Measurements from ENCODE around the gene SF3B5. TPM values are rescaled to one million over a fixed set of nuclear protein-coding genes. Genes with fewer than 3 reads are reported as not detected.

SF3B5 gene
- total and polyA plus RNA-seq, 9 of the 15 experiments (the other 6 are each of a cell fraction or from before 2014, with no cell fraction given), result 238 to 1,211 (median 407) TPM

- TF ChIP-seq MGA (IDR thresholded peaks at IDR 0.05) (no peak), ARID1B (IDR thresholded peaks at IDR 0.05) (peak; percentile 76), NFE2 (IDR thresholded peaks at IDR 0.05; ENCODE audit: low read depth) (peak; percentile 31; the same call in 1 of the 2 replicates), HNRNPLL (IDR thresholded peaks at IDR 0.05; ENCODE audit: low read depth, low read length, poor library complexity, severe bottlenecking) (no peak), CBFA2T3 (IDR thresholded peaks at IDR 0.05) (peak; percentile 38), ZNF407 (IDR thresholded peaks at IDR 0.05; ENCODE audit: low read depth) (no peak)
These were observed 28.5 kb upstream of the SF3B5 start (continued) for GRCh38 chr6:144123836-144124235.
